Measurements from ENCODE around the gene UBE2E2.

GRCh38 chr3:23576379-23576959 lies 373.3 kb downstream of the UBE2E2 start:
- TF ChIP-seq REST (IDR thresholded peaks at IDR 0.05; ENCODE audit: borderline replicate concordance) (no peak), EZH2 (IDR thresholded peaks at IDR 0.05; ENCODE audit: borderline replicate concordance, insufficient read depth, low read length, poor library complexity, severe bottlenecking) (no peak), CTCF (IDR thresholded peaks at IDR 0.05; ENCODE audit: poor library complexity, severe bottlenecking) (no peak), POLR2AphosphoS5 (IDR thresholded peaks at IDR 0.05) (no peak), EP300 (conservative IDR thresholded peaks at IDR 0.05; ENCODE audit: poor library complexity, severe bottlenecking) (no peak), SMC3 (conservative IDR thresholded peaks at IDR 0.05; ENCODE audit: poor library complexity) (no peak), MXI1 (conservative IDR thresholded peaks at IDR 0.05; ENCODE audit: poor library complexity, severe bottlenecking) (no peak)
